ENCODE measurements around the gene P2RX4.

Gene P2RX4

DNA sequence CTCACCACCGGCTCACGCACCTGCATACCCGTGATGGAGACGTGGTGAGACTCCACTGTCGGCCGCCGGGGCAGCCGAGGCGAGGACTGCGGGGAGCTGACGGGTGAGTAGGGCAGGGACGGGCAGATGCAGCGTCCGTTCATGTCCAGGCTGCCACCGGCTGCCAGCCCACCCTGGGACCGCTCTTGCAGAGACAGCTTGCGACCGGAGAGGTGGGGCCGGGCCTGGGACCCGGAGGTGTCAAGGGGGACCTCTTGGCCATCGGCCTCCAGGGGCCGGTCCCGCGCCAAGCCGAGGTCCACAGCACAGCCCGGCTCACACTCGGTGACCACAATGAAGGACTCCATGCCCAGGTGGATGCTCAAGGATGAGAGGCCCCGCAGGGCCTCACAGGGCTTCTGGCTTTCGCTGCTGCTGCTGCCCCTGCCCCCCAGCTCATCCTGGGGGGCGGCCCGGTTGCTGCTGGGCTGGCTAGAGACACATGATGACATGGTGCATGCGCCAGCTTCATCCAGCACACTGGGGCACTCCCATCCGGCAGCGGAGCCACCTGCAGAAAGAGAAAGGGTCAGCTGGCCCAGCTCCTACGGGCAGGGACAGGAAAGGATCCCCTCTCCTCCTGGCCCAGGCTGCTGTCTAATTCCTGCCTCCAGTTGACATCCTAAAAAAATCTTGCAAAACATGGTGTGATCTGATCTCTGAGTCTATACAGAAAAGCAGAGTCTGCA is 64.3 kb downstream of the P2RX4 start:
- no peaks in the 10 kb centered on the region for H3K4me1 ChIP-seq (ENCODE audit: low read depth, poor library complexity, severe bottlenecking)
- H3K9ac ChIP-seq = no peak overlapping the region
- TF ChIP-seq, protein P1, sequence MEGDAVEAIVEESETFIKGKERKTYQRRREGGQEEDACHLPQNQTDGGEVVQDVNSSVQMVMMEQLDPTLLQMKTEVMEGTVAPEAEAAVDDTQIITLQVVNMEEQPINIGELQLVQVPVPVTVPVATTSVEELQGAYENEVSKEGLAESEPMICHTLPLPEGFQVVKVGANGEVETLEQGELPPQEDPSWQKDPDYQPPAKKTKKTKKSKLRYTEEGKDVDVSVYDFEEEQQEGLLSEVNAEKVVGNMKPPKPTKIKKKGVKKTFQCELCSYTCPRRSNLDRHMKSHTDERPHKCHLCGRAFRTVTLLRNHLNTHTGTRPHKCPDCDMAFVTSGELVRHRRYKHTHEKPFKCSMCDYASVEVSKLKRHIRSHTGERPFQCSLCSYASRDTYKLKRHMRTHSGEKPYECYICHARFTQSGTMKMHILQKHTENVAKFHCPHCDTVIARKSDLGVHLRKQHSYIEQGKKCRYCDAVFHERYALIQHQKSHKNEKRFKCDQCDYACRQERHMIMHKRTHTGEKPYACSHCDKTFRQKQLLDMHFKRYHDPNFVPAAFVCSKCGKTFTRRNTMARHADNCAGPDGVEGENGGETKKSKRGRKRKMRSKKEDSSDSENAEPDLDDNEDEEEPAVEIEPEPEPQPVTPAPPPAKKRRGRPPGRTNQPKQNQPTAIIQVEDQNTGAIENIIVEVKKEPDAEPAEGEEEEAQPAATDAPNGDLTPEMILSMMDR (conservative IDR thresholded peaks at IDR 0.05; ENCODE audit: low read depth, low read length) = no peak
- H3K27ac ChIP-seq = no peak overlapping the region
- no peak overlapping the region for H3K4me3 ChIP-seq (IDR thresholded peaks at IDR 0.05; ENCODE audit: insufficient read depth, low read depth, low read length)
- H4K20me1 ChIP-seq (ENCODE audit: insufficient read depth) = no peaks in the 10 kb centered on the region
- H3K27me3 ChIP-seq (ENCODE audit: insufficient read depth, low read depth) = no peaks in the 10 kb centered on the region
- no peak overlapping the region for H3K4me2 ChIP-seq
- no peak overlapping the region for H2AFZ ChIP-seq (ENCODE audit: low read depth)
- no peaks in the 10 kb centered on the region; the same call in 1 of the 2 replicates for H3K79me2 ChIP-seq (ENCODE audit: insufficient read depth, low read depth)
- no peaks in the 10 kb centered on the region for H3K36me3 ChIP-seq (ENCODE audit: insufficient read depth)

DNA sequence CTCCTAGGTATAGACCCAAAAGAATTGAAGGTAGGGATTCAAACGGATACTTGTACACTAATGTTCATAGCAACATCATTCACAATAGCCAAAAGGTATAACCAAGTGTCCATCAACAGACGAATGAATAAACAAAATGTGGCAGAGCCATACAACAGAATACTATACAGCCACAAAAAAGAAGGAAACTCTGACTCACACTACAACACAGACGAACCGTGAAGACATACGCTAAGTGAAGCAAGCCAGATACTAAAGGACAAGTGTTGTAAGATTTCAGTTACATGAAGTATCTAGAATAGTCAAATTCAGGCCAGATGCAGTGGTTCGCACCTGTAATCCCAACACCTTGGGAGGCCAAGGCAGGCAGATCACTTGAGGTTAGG is 67.4 kb downstream of the P2RX4 start:
- TF ChIP-seq, protein P1 (conservative IDR thresholded peaks at IDR 0.05; ENCODE audit: low read depth, low read length) = no peak
- H2AFZ ChIP-seq (ENCODE audit: low read depth) = no peak overlapping the region
- H3K27ac ChIP-seq = no peak overlapping the region
- no peaks in the 10 kb centered on the region for H3K4me1 ChIP-seq (ENCODE audit: low read depth, poor library complexity, severe bottlenecking)
- H4K20me1 ChIP-seq (ENCODE audit: insufficient read depth) = no peaks in the 10 kb centered on the region
- H3K27me3 ChIP-seq (ENCODE audit: insufficient read depth, low read depth) = no peaks in the 10 kb centered on the region
- no peaks in the 10 kb centered on the region; the same call in 1 of the 2 replicates for H3K79me2 ChIP-seq (ENCODE audit: insufficient read depth, low read depth)
- H3K9ac ChIP-seq = no peak overlapping the region
- no peaks in the 10 kb centered on the region for H3K36me3 ChIP-seq (ENCODE audit: insufficient read depth)
- H3K4me3 ChIP-seq (IDR thresholded peaks at IDR 0.05; ENCODE audit: insufficient read depth, low read depth, low read length) = no peak overlapping the region
- no peak overlapping the region for H3K4me2 ChIP-seq

DNA sequence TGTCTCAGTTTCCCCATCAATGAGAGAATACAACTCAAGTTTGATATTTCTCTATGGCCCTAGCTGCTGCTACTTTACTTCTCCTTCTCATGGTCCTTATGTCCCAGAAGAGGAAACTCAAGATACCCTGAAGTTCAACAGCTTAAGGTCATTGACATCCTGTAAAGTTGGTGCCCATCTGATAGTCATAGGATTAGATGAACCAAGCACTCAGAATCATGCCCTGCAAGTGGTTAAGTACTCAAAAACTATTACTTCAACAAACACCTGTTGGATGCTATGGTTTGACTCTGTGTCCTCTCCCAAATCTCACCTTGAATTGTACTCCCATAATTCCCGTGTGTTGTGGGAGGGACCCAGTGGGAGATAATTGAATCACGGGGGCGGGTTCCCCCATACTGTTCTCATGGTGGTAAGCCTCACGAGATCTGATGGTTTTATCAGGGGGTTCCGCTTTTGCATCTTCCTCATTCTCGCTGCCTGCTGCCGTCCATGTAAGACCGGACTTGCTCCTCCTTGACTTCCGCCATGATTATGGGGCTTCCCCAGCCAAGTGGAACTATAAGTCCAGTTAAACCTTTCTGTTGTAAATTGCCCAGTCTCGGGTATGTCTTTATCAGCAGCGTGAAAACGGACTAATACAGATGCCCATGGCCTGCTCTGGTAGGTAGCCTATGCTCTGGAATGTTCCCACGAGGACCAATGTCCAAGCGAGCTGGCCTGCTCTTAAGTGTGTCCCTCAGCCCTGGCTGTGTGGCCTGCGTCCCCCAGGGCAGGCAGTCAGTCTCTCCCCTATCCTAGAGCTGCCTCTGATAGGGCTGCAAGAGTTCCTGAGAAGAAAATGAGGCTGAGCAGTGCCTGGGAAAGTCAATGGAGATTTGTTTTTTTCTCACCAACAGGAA is 68.5 kb downstream of the P2RX4 start:
- Histone ChIP-seq H3K27me3 (ENCODE audit: insufficient read depth, low read depth) (no peaks in the 10 kb centered on the region), H3K79me2 (ENCODE audit: insufficient read depth, low read depth) (no peaks in the 10 kb centered on the region; the same call in 1 of the 2 replicates), H3K9ac (no peak overlapping the region), H4K20me1 (ENCODE audit: insufficient read depth) (no peaks in the 10 kb centered on the region), H3K4me2 (no peak overlapping the region), H2AFZ (ENCODE audit: low read depth) (no peak overlapping the region), H3K4me3 (IDR thresholded peaks at IDR 0.05; ENCODE audit: insufficient read depth, low read depth, low read length) (no peak overlapping the region), H3K27ac (no peak overlapping the region), H3K4me1 (ENCODE audit: low read depth, poor library complexity, severe bottlenecking) (no peaks in the 10 kb centered on the region), H3K36me3 (ENCODE audit: insufficient read depth) (no peaks in the 10 kb centered on the region)
- TF ChIP-seq, protein P1 (conservative IDR thresholded peaks at IDR 0.05; ENCODE audit: low read depth, low read length) = no peak

DNA sequence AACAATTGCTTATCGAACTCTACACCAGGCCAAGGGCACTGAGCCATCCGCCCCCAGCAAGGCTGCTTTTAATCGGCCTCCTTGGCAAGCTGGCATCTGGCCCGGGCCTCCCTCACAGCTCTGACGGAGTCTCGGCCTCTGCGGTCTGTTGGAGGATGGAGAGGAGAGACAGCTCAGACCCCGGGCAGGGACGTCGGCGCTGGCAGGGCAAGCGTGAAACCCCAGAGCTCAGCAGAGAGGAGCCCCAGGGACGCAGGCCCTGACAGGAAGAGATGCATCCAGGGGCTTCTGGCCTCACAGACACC is 69.1 kb downstream of the P2RX4 start:
- H3K4me1 ChIP-seq (ENCODE audit: low read depth, poor library complexity, severe bottlenecking) = no peaks in the 10 kb centered on the region
- H3K27me3 ChIP-seq (ENCODE audit: insufficient read depth, low read depth) = no peaks in the 10 kb centered on the region
- no peak overlapping the region for H2AFZ ChIP-seq (ENCODE audit: low read depth)
- no peaks in the 10 kb centered on the region for H4K20me1 ChIP-seq (ENCODE audit: insufficient read depth)
- H3K4me2 ChIP-seq = no peak overlapping the region
- no peak overlapping the region for H3K27ac ChIP-seq
- H3K79me2 ChIP-seq (ENCODE audit: insufficient read depth, low read depth) = no peaks in the 10 kb centered on the region; the same call in 1 of the 2 replicates
- TF ChIP-seq, protein P1 (conservative IDR thresholded peaks at IDR 0.05; ENCODE audit: low read depth, low read length) = no peak
- no peaks in the 10 kb centered on the region for H3K36me3 ChIP-seq (ENCODE audit: insufficient read depth)
- H3K4me3 ChIP-seq (IDR thresholded peaks at IDR 0.05; ENCODE audit: insufficient read depth, low read depth, low read length) = no peak overlapping the region
- H3K9ac ChIP-seq = no peak overlapping the region
